GM21526 (cell line): ENCODE data around the gene EFCAB7.
"Not testable (repeated sequence)": the region's sequence is repeated elsewhere in the genome, so short reads cannot be mapped to it uniquely, and the experiment has no call there.

ENCODE experiments used
- ATAC-seq: cut with Tn5 transposase; IDR thresholded peaks from one replicate; pipeline ENCODE4 v1.9.1; 2021; ENCODE audit warnings: moderate library complexity; ENCODE audit not compliant: unreplicated experiment, low FRiP score

EFCAB7 gene

DNA sequence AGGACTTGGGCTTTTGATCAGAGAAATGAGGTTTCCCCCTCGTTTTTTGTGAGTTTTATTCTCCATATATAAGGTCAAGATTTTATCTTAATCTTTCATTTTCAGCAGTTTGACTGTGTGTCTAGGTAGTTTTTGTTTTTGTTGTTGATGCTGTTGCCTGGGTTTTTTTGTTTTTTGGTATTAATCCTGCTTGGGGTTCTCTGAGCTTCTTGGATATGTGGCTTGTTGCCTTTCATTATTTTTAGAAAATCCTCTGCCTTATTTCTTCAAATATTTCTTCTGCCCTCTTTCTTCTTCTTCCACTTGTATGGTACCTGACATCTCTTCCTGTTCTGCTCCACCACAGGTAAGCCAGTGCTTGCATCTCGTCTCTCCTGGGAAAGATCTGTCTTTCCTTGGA lies 25.0 kb downstream of the EFCAB7 start:
- no peak for ATAC-seq

- no peak for ATAC-seq
Observed at GRCh38 chr1:63548877-63549276, 25.6 kb downstream of the EFCAB7 start.

GRCh38 chr1:63555480-63555879 lies 32.2 kb downstream of the EFCAB7 start:
- no peak for ATAC-seq

DNA sequence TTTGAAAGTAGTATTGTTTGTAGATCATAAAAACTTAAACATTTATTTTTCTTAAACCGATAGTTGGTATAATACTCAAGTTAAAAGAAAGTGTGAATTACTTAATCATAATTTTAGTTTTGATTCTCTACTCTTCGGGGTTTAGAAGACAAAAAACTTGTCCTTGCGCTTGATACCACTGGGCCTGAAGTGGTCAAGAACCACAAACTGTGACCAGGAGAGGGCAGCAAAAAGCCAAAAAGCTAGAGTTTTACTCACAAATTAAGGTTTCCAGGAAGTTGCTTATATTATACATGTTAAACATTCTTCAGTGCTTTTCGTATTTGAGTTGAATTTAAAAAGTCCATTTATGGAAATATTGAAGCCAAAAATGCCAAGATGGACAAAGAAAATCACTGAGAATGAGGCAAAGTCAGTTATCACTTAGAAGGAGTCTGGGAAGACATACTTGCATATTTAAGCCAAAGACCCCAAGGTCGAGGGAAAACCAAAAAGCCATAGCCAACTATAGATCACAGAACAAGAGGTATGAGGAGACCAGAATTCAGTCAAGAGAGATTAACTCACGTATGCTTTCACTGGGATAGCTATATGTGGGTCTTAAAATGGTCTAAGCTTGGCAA lies 34.2 kb downstream of the EFCAB7 start:
- ATAC-seq = no peak

DNA sequence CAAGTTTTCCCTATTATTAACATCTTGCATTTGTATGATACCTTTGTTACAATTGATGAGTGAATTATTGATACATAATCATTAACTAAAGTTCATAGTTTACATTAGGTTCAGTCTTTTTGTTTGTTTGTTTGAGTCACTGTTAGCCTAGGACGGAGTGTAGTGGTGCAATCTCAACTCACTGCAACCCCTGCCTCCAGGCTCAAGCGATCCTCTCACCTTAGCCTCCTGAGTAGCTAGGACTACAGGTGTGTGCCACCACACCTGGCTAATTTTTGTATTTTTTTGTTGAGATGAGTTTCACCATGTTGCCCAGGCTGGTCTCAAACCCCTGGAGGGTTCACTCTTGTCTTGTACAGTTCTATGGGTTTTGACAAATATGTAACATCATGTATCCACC lies 36.0 kb downstream of the EFCAB7 start:
- ATAC-seq = no peak

- no peak for ATAC-seq
Observed at GRCh38 chr1:63563745-63564144, 40.4 kb downstream of the EFCAB7 start.

- no peak for ATAC-seq
Observed at GRCh38 chr1:63569068-63569467, 45.7 kb downstream of the EFCAB7 start.

GRCh38 chr1:63569640-63570316 lies 46.5 kb downstream of the EFCAB7 start:
- ATAC-seq = no peak

GRCh38 chr1:63572686-63573085 lies 49.4 kb downstream of the EFCAB7 start:
- ATAC-seq = not testable (repeated sequence)

DNA sequence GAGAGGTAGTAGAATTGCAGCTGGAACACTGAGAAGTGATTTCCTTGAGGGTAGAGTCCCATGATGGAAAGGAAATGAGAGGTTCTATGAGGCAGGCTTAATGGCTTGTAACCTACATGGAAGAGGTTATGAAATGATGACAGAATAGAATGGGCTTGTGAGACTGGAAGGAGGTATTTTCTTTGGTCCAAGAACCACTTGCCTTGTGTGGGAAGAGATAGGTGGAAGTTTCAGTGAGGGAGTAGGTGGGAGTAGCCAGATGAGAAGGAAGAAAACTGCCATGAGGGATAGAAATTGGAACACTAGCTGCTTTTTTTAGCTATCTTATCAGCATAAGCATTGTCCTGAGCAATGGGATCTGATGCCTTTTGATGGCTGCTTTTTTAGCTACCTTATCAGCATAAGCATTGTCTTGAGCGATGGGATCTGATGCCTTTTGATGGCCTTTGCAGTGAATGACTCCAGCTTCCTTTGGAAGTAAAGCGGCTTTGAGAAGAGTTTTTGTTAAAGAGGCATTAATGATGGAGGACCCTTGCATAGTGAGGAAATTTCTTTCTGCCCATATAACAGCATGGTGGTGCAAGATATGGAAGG lies 51.0 kb downstream of the EFCAB7 start:
- ATAC-seq = not testable (repeated sequence)

DNA sequence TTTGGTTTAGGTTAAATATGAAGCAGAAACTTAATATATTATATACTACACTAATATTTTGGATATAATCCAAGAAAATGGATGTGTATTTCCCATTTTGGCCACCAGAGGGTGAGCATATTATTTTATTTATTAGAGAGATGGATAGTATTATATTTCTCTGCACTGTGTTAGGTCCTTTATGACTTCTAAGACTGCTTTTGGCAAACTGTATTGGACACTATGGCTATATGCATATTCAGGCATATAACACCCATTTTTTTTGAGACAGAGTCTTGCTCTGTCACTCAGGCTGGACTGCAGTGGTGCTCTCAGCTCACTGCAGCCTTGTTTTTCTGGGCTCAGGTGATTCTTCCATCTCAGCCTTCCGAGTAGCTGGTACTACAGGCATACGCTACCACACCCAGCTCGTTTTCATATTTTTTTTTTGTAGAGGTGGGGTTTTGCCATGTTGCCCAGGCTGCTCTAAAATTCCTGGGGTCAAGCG lies 52.1 kb downstream of the EFCAB7 start:
- no peak for ATAC-seq

DNA sequence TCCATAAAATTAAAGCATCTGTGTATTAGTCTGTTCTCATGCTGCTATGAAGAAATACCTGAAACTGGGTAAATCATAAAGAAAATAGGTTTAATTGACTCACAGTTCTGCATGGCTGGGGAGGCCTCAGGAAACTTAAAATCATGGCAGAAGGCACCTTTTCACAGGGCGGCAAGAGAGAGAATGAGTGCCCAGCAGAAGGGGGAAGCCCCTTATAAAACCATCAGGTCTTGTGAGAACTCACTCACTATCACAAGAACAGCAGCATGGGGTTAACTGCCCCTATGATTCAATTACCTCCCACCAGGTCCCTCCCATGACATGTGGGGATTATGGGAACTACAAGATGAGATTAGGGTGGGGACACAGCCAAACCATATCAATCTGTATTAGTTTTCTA lies 63.0 kb downstream of the EFCAB7 start:
- ATAC-seq = not testable (repeated sequence)

- ATAC-seq = no peak
Observed at GRCh38 chr1:63590166-63590560, 66.8 kb downstream of the EFCAB7 start.

GRCh38 chr1:63592536-63593302 lies 69.4 kb downstream of the EFCAB7 start:
- ATAC-seq = no peak

DNA sequence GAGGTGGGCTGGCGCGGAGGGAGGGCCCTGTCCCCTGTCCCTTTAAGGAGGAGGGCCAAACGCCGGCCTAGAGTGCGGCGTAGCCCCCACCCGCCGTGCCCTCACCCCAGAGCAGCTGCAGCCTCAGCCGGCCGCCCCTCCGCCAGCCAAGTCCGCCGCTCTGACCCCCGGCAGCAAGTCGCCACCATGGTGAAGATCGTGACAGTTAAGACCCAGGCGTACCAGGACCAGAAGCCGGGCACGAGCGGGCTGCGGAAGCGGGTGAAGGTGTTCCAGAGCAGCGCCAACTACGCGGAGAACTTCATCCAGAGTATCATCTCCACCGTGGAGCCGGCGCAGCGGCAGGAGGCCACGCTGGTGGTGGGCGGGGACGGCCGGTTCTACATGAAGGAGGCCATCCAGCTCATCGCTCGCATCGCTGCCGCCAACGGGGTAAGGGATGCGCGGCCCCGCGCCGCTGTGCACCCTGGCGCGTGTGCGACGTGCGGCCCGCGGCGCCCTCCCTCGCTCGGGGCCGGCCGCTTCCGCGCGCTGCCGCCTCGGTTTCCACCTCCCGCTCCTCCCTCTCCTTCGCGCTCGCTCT lies 70.1 kb downstream of the EFCAB7 start, which contains the start of gene PGM1:
TSS of gene PGM1 (plus strand) at position 109 of the 583 bp plus-strand sequence. CDS start at position 187, 78 bp downstream.
- ATAC-seq = peak; percentile 78

- ATAC-seq = peak; percentile 46
Observed at GRCh38 chr1:63593886-63594605, 70.7 kb downstream of the EFCAB7 start.

- no peak for ATAC-seq
Observed at GRCh38 chr1:63595435-63595834, 72.1 kb downstream of the EFCAB7 start.

DNA sequence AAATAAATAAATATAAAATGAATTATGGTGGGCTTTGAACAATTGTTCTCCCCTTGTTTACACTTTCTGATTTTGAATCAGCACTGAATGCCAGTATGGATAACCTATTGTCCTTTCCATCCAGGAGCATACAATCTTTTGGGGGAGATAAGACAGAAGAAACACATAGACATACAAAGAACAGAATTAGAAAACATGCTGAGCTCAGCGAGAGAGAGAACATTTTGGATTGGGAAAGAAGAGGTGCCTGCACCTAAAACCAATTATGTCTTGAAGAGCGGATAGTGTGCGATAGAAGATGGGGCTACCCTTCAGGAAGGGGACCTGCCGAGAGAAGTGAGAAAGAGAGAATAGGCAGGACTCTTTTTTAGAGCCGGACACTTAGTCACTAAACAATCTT lies 76.5 kb downstream of the EFCAB7 start:
- ATAC-seq = no peak

- no peak for ATAC-seq
Observed at GRCh38 chr1:63600248-63600647, 76.9 kb downstream of the EFCAB7 start.

GRCh38 chr1:63601061-63601460 lies 77.7 kb downstream of the EFCAB7 start:
- no peak for ATAC-seq
